PC-3 (cell line): ENCODE measurements around the gene APOBEC2. TPM values are rescaled to one million over a fixed set of nuclear protein-coding genes. Genes with fewer than 3 reads are reported as not detected.

Source experiments
- ATAC-seq: fragments of 200-7000 bp; cut with Tn5 transposase; 2 replicates; pipeline ENCODE4 v1.9.1; 2020; ENCODE audit warnings: mild to moderate bottlenecking, moderate library complexity
- BruUV-seq: library from RNA; stranded (reverse); fragments of 400-500 nt; replicated peaks from 2 replicates; lab custom pipeline; 2021; lab: Mats Ljungman, UMichigan
- CTCF ChIA-PET: fragments of 300-600 bp; sonication (Branson Sonifier 250); formaldehyde crosslinking; loops from one replicate; lab custom pipeline; 2022; ENCODE audit warnings: antibody characterized with exemption; lab: Charles Lee
- POLR2A ChIA-PET: fragments of 300-600 bp; sonication (Branson Sonifier 250); formaldehyde crosslinking; loops from one replicate; lab custom pipeline; 2022; ENCODE audit warnings: antibody characterized with exemption; ENCODE audit not compliant: unreplicated experiment; lab: Charles Lee
- DNase-seq: peaks from one replicate; pipeline ENCODE4 v3.0.0-alpha.2; 2015
- H2AFZ ChIP-seq: fragments of 300-600 bp; sonication (generic); 2 replicates; pipeline ENCODE4 v1.6.0; 2016; ENCODE audit warnings: antibody characterized with exemption, low read length
- H3F3A ChIP-seq: fragments of 300-600 bp; sonication (generic); one replicate; pipeline ENCODE4 v1.6.0; 2017; ENCODE audit warnings: antibody characterized with exemption, low read length, control low read depth, mild to moderate bottlenecking; ENCODE audit not compliant: unreplicated experiment
- H3K27ac ChIP-seq: fragments of 300-600 bp; sonication (generic); 2 replicates; pipeline ENCODE4 v1.5.1; 2016; ENCODE audit warnings: mild to moderate bottlenecking, low read length
- H3K27me3 ChIP-seq: fragments of 300-600 bp; sonication (generic); 2 replicates; pipeline ENCODE4 v1.6.1; 2016; ENCODE audit warnings: low read length, mixed read lengths
- H3K36me3 ChIP-seq: fragments of 300-600 bp; sonication (generic); 2 replicates; pipeline ENCODE4 v1.6.1; 2016; ENCODE audit warnings: low read depth, mixed run types, low read length, mixed read lengths
- H3K4me1 ChIP-seq: fragments of 300-600 bp; sonication (generic); 2 replicates; pipeline ENCODE4 v1.5.1; 2016; ENCODE audit warnings: low read length; ENCODE audit not compliant: insufficient read depth
- H3K4me2 ChIP-seq: fragments of 300-600 bp; sonication (generic); 2 replicates; pipeline ENCODE4 v1.6.0; 2016; ENCODE audit warnings: low read length
- H3K4me3 ChIP-seq: fragments of 300-600 bp; sonication (generic); 2 replicates; pipeline ENCODE4 v1.5.1; 2016; ENCODE audit warnings: mild to moderate bottlenecking, low read length, mixed read lengths
- H3K79me2 ChIP-seq: fragments of 300-600 bp; sonication (generic); 2 replicates; pipeline ENCODE4 v1.6.1; 2017; ENCODE audit warnings: low read length, mixed read lengths
- H3K9ac ChIP-seq: fragments of 300-600 bp; sonication (generic); 2 replicates; pipeline ENCODE4 v1.6.0; 2016; ENCODE audit warnings: mild to moderate bottlenecking, low read length
- H3K9me2 ChIP-seq: fragments of 300-600 bp; sonication (generic); replicated peaks from 2 replicates; pipeline ENCODE4 v1.6.1; 2016; ENCODE audit warnings: mixed run types, low read length, mixed read lengths
- H3K9me3 ChIP-seq: fragments of 300-600 bp; sonication (generic); 2 replicates; pipeline ENCODE4 v1.6.1; 2016; ENCODE audit warnings: low read length, mixed read lengths
- H4K20me1 ChIP-seq: fragments of 300-600 bp; sonication (generic); 2 replicates; pipeline ENCODE4 v1.6.1; 2016; ENCODE audit warnings: low read length, mixed read lengths
- CTCF ChIP-seq: fragments of 300-600 bp; sonication (generic); conservative IDR thresholded peaks from 2 replicates; pipeline ENCODE4 v1.5.1; 2017; ENCODE audit warnings: antibody characterized with exemption, low read depth, mild to moderate bottlenecking, low read length
- EZH2 ChIP-seq: fragments of 300-600 bp; sonication (generic); IDR thresholded peaks from one replicate; pipeline ENCODE4 v1.6.1; 2017; ENCODE audit warnings: antibody characterized with exemption, mild to moderate bottlenecking, low read length; ENCODE audit not compliant: unreplicated experiment
- EZH2phosphoT487 ChIP-seq: fragments of 300-600 bp; sonication (generic); IDR thresholded peaks from 2 replicates; pipeline ENCODE4 v1.6.1; 2018; ENCODE audit warnings: mild to moderate bottlenecking, antibody characterized with exemption, low read length, borderline replicate concordance
- intact Hi-C: fragments of 100-400 bp; cut with micrococcal nuclease; formaldehyde crosslinking; loops from 2 replicates; pipeline ENCODE4 v1.9.0; 2023
- total RNA-seq: library from RNA; depleted of rRNA; stranded (reverse); fragments of >200 nt; gene quantifications from 2 replicates; pipeline ENCODE4 v1.2.3, GENCODE V29; 2014

The APOBEC2 gene
- total RNA-seq, 1 experiment from 2014 or later, result not detected

- Histone ChIP-seq H2AFZ (no peak overlapping the region), H3K79me2 (no peaks in the 10 kb centered on the region), H3K4me1 (no peaks in the 10 kb centered on the region), H3K4me2 (no peak overlapping the region), H3K9me2 (no peaks in the 10 kb centered on the region), H3K27me3 (no peaks in the 10 kb centered on the region), H3K9me3 (no peaks in the 10 kb centered on the region), H3K36me3 (peaks cover 69% of the 10 kb centered on the region), H3K27ac (no peak overlapping the region), H3F3A (peaks cover 6% of the 10 kb centered on the region), H3K4me3 (no peak overlapping the region), H4K20me1 (0 out of 2 replicates have a peak, but pooled peaks cover 12% of the 10 kb centered on the region), H3K9ac (no peak overlapping the region)
- TSS peak; percentile 11 for BruUV-seq
- ChIA-PET CTCF (no interaction called here), POLR2A (no interaction called here)
- intact Hi-C loops, result no loop called here
- no peak for DNase-seq
- no peak for TF ChIP-seq CTCF
- TF ChIP-seq EZH2phosphoT487, result no peak
- TF ChIP-seq EZH2, result no peak
- ATAC-seq, result no peak
Measured at GRCh38 chr6:41098366-41098765, 45.4 kb downstream of the APOBEC2 start.

- no peak overlapping the region for H3K4me3 ChIP-seq
- TF ChIP-seq EZH2 (no peak), EZH2phosphoT487 (no peak), CTCF (no peak)
- peaks cover 6% of the 10 kb centered on the region for H3F3A ChIP-seq
- H3K36me3 ChIP-seq, result peaks cover 46% of the 10 kb centered on the region
- H3K4me2 ChIP-seq, result no peak overlapping the region
- intact Hi-C loops, result no loop called here
- BruUV-seq, result no TSS peak
- ChIA-PET POLR2A (no interaction called here), CTCF (no interaction called here)
- H3K9ac ChIP-seq, result no peak overlapping the region
- no peaks in the 10 kb centered on the region for H3K9me3 ChIP-seq
- no peaks in the 10 kb centered on the region for H3K79me2 ChIP-seq
- no peak overlapping the region for H2AFZ ChIP-seq
- ATAC-seq, result no peak
- no peaks in the 10 kb centered on the region for H3K9me2 ChIP-seq
- 0 out of 2 replicates have a peak, but pooled peaks cover 12% of the 10 kb centered on the region for H4K20me1 ChIP-seq
- no peaks in the 10 kb centered on the region for H3K4me1 ChIP-seq
- H3K27ac ChIP-seq, result no peak overlapping the region
- no peaks in the 10 kb centered on the region for H3K27me3 ChIP-seq
- DNase-seq, result no peak
Measured at GRCh38 chr6:41100871-41101287, 47.9 kb downstream of the APOBEC2 start.

GRCh38 chr6:41103847-41104246 lies 50.8 kb downstream of the APOBEC2 start:
- no peak overlapping the region for H3K4me3 ChIP-seq
- DNase-seq (no peak), ATAC-seq (no peak)
- BruUV-seq, result no TSS peak
- intact Hi-C loops, result no loop called here
- H4K20me1 ChIP-seq, result 0 out of 2 replicates have a peak, but pooled peaks cover 5% of the 10 kb centered on the region
- no peak for TF ChIP-seq EZH2phosphoT487
- no peak for TF ChIP-seq CTCF
- TF ChIP-seq EZH2, result no peak
- H3F3A ChIP-seq, result peaks cover 6% of the 10 kb centered on the region
- no peak overlapping the region for H2AFZ ChIP-seq
- no peaks in the 10 kb centered on the region for H3K79me2 ChIP-seq
- H3K36me3 ChIP-seq, result peaks cover 16% of the 10 kb centered on the region
- no peaks in the 10 kb centered on the region for H3K9me3 ChIP-seq
- ChIA-PET CTCF (no interaction called here), POLR2A (no interaction called here)
- no peaks in the 10 kb centered on the region for H3K4me1 ChIP-seq
- no peak overlapping the region for H3K27ac ChIP-seq
- H3K27me3 ChIP-seq, result no peaks in the 10 kb centered on the region
- no peaks in the 10 kb centered on the region for H3K9me2 ChIP-seq
- no peak overlapping the region for H3K4me2 ChIP-seq
- H3K9ac ChIP-seq, result no peak overlapping the region
